ENCODE results near the gene AGTRAP.

DNA sequence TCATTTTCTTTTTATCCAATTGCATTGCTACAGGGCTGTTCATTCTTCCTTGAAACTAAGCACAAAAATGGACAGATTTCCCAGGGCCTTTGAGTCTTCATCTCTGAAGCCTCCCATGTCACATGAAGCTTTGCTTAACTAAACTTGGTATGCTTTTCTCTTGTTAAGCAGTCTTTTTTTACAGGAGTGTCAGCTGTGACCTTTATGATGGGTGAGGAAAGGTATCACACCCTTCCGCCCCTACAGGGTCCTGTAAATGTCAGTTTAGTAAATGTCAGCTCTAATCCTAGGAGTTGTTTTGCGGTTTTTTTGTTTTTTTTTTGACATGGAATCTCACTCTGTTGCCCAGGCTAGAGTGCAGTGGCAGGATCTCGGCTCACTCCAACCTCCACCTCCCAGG is 2.6 kb upstream of the AGTRAP start:
- TF ChIP-seq, protein P1, sequence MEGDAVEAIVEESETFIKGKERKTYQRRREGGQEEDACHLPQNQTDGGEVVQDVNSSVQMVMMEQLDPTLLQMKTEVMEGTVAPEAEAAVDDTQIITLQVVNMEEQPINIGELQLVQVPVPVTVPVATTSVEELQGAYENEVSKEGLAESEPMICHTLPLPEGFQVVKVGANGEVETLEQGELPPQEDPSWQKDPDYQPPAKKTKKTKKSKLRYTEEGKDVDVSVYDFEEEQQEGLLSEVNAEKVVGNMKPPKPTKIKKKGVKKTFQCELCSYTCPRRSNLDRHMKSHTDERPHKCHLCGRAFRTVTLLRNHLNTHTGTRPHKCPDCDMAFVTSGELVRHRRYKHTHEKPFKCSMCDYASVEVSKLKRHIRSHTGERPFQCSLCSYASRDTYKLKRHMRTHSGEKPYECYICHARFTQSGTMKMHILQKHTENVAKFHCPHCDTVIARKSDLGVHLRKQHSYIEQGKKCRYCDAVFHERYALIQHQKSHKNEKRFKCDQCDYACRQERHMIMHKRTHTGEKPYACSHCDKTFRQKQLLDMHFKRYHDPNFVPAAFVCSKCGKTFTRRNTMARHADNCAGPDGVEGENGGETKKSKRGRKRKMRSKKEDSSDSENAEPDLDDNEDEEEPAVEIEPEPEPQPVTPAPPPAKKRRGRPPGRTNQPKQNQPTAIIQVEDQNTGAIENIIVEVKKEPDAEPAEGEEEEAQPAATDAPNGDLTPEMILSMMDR (IDR thresholded peaks at IDR 0.05; ENCODE audit: low read depth, low read length): no peak
- no peak for TF ChIP-seq POLR2A (IDR thresholded peaks at IDR 0.05; ENCODE audit: extremely low read depth, insufficient read length)
